ENCODE data around the gene MYL12B. TPM values are rescaled to one million over a fixed set of nuclear protein-coding genes. Genes with fewer than 3 reads are reported as not detected.
"Not testable (repeated sequence)": the region's sequence is repeated elsewhere in the genome, so short reads cannot be mapped to it uniquely, and the experiment has no call there.

MYL12B gene
- total RNA-seq, 1 experiment from 2014 or later = 229 TPM

DNA sequence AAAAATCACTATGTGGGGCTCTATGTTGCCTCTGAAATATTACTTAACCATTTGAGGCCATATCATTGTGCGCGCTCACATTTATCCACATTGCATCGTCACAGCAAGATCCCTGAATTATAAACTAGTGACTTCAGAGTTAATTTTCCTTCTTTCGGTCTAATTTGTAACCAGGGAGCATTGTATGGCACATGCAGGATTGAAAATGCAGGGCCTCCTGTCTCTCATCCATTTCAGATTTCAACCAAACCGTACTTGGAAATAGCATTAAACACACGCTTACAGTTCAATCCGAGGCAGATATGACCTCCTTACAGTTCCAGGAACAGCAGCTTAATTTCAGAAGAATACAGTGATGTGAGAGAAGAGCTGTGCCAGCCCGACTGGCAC is 42.7 kb upstream of the MYL12B start:
- Mint-ChIP-seq H3K9me3 (ENCODE audit: unreplicated experiment) (no peaks in the 10 kb centered on the region), H3K4me1 (ENCODE audit: insufficient read depth, unreplicated experiment) (peaks cover 7% of the 10 kb centered on the region), H3K36me3 (ENCODE audit: insufficient read depth, unreplicated experiment) (peaks cover 6% of the 10 kb centered on the region), H3K4me3 (ENCODE audit: unreplicated experiment) (no peak overlapping the region), H3K27ac (ENCODE audit: low read depth, unreplicated experiment) (peak overlapping the region; percentile 28), H3K27me3 (ENCODE audit: insufficient read depth, unreplicated experiment) (no peaks in the 10 kb centered on the region)
- TF ChIP-seq, protein P1, sequence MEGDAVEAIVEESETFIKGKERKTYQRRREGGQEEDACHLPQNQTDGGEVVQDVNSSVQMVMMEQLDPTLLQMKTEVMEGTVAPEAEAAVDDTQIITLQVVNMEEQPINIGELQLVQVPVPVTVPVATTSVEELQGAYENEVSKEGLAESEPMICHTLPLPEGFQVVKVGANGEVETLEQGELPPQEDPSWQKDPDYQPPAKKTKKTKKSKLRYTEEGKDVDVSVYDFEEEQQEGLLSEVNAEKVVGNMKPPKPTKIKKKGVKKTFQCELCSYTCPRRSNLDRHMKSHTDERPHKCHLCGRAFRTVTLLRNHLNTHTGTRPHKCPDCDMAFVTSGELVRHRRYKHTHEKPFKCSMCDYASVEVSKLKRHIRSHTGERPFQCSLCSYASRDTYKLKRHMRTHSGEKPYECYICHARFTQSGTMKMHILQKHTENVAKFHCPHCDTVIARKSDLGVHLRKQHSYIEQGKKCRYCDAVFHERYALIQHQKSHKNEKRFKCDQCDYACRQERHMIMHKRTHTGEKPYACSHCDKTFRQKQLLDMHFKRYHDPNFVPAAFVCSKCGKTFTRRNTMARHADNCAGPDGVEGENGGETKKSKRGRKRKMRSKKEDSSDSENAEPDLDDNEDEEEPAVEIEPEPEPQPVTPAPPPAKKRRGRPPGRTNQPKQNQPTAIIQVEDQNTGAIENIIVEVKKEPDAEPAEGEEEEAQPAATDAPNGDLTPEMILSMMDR (IDR thresholded peaks at IDR 0.05; ENCODE audit: unreplicated experiment) = no peak
- ChIA-PET CTCF (interaction anchor here (0.9 to 2.2 kb wide), 2 partner anchors 10 to 271 kb away, joined by 4 to 9 read pairs; no protein-coding TSS in a partner anchor), POLR2A (interaction anchor here (1.2 kb wide), 1 partner anchor 10 kb away, joined by 3 read pairs; no protein-coding TSS in a partner anchor)
- no TSS peak for BruUV-seq (replicated peaks)
- intact Hi-C loops (cut with micrococcal nuclease) = no loop called here
- no peak for DNase-seq (ENCODE audit: unreplicated experiment)

DNA sequence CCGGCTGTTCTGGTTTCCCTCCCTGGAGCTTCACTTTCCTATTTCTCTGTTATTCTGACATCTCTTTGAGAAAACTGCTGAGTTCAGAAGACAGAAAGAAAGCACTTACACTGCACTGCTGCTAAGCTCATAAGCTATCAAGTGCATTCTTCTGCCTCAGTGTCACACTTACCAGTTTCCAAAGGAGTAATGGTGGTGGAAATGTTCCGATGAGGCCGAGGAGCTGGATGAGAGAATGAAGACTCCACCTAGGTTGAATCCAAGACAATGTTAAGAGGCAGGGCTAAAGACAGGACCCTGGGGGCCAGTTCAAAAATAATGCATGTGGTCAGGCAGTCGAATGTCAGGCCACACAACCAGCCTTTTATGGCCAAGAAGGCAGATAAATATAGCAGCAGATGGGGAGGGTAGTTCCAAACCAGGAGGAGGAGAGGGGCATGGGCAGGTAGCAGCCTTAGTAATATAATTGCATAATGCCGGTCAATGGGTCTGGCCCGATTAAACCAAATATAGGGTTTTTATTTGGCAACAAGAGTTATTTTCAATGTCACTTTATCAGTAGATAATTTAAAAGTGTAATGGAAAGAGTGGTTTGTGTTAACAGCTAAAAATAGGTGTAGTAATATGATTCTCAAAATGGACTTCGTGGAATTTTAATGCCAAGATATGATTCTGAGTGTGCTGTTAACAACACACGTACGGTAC is 42.1 kb upstream of the MYL12B start, which contains the start of gene MYOM1:
MYOM1 (minus strand) TSS at position 338 of the 705 bp plus-strand sequence. CDS start 4,745 bp downstream, outside the sequence.
- no peaks in the 10 kb centered on the region for H3K9me3 Mint-ChIP-seq (ENCODE audit: unreplicated experiment)
- no TSS peak for BruUV-seq (replicated peaks)

DNA sequence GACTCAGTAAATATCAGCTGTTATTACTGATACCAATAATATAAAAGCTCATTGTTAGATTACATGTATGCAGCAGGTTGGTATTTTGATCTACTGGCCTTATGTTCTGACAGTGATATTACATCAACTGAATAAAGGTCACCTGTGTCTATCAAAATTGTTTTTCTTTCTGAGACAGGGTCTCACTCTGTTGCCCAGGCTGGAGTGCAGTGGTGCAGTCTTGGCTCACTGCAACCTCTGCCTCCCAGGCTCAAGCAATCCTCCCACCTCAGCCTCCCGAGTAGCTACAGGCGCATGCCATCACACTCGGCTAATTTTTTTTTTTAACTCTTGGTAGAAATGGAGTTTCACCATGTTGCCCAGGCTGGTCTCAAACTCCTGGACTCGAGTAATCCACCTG is 41.1 kb upstream of the MYL12B start:
- POLR2A ChIA-PET = interaction anchor here (0.6 kb wide), 1 partner anchor 75 kb away, joined by 3 read pairs; no protein-coding TSS in a partner anchor
- CTCF ChIA-PET = interaction anchor here (0.5 to 2.3 kb wide), 7 partner anchors 8 to 158 kb away, joined by 3 to 11 read pairs (median 4); no protein-coding TSS in a partner anchor
- H3K27ac Mint-ChIP-seq (ENCODE audit: low read depth, unreplicated experiment); H3K36me3 Mint-ChIP-seq (ENCODE audit: insufficient read depth, unreplicated experiment); H3K9me3 Mint-ChIP-seq (ENCODE audit: unreplicated experiment); H3K4me1 Mint-ChIP-seq (ENCODE audit: insufficient read depth, unreplicated experiment); DNase-seq (ENCODE audit: unreplicated experiment); H3K27me3 Mint-ChIP-seq (ENCODE audit: insufficient read depth, unreplicated experiment); H3K4me3 Mint-ChIP-seq (ENCODE audit: unreplicated experiment); BruUV-seq (replicated peaks); intact Hi-C loops (cut with micrococcal nuclease): not testable (repeated sequence)

More for the DNA sequence above, 42.1 kb upstream of the MYL12B start, which contains the start of gene MYOM1:
- Mint-ChIP-seq H3K27ac (ENCODE audit: low read depth, unreplicated experiment) (peak within 1 kb of the TSS; percentile 28), H3K36me3 (ENCODE audit: insufficient read depth, unreplicated experiment) (peaks cover 6% of the 10 kb centered on the region), H3K4me1 (ENCODE audit: insufficient read depth, unreplicated experiment) (peaks cover 7% of the 10 kb centered on the region), H3K27me3 (ENCODE audit: insufficient read depth, unreplicated experiment) (no peaks in the 10 kb centered on the region), H3K4me3 (ENCODE audit: unreplicated experiment) (no peak within 1 kb of the TSS)
- DNase-seq (ENCODE audit: unreplicated experiment) = no peak
- TF ChIP-seq, protein P1 (IDR thresholded peaks at IDR 0.05; ENCODE audit: unreplicated experiment) = no peak
- POLR2A ChIA-PET = interaction anchor here (1.2 kb wide), 1 partner anchor 9 kb away, joined by 3 read pairs; no protein-coding TSS in a partner anchor
- CTCF ChIA-PET = interaction anchor here (0.6 to 2.3 kb wide), 4 partner anchors 9 to 90 kb away, joined by 3 to 11 read pairs (median 6); no protein-coding TSS in a partner anchor
- intact Hi-C loops (cut with micrococcal nuclease) = no loop called here

DNA sequence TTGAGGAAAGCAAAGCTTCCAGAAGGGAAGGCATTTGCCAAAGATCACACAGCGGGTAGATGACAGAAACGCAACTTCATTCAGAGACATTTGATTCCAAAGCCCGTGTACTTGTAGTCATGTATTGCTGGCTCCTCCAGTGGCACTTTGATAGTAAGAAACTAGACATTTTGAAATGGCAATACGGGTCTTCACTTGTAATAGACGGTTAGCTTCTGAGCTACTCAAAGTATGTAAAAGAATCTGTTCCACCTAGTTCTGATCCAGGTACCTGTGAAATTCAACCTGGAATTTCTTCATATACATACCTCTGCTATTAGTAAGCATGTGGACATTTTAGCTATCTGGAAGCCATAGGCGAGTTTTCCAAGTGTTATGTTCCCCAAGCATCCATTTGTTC is 40.4 kb upstream of the MYL12B start:
- TF ChIP-seq, protein P1 (IDR thresholded peaks at IDR 0.05; ENCODE audit: unreplicated experiment) = no peak
- H3K4me1 Mint-ChIP-seq (ENCODE audit: insufficient read depth, unreplicated experiment) = peaks cover 7% of the 10 kb centered on the region
- ChIA-PET POLR2A (no interaction called here), CTCF (interaction anchor here (0.5 to 2.3 kb wide), 8 partner anchors 10 to 446 kb away, joined by 3 to 11 read pairs (median 3); no protein-coding TSS in a partner anchor)
- H3K4me3 Mint-ChIP-seq (ENCODE audit: unreplicated experiment) = no peak overlapping the region
- no peak overlapping the region for H3K27ac Mint-ChIP-seq (ENCODE audit: low read depth, unreplicated experiment)
- no peak for DNase-seq (ENCODE audit: unreplicated experiment)
- peaks cover 6% of the 10 kb centered on the region for H3K36me3 Mint-ChIP-seq (ENCODE audit: insufficient read depth, unreplicated experiment)
- no TSS peak for BruUV-seq (replicated peaks)
- H3K9me3 Mint-ChIP-seq (ENCODE audit: unreplicated experiment) = no peaks in the 10 kb centered on the region
- H3K27me3 Mint-ChIP-seq (ENCODE audit: insufficient read depth, unreplicated experiment) = no peaks in the 10 kb centered on the region
- intact Hi-C loops (cut with micrococcal nuclease) = no loop called here

All from MCF 10A (cell line).